ENCODE measurements around the gene CFAP52. TPM values are rescaled to one million over a fixed set of nuclear protein-coding genes. Genes with fewer than 3 reads are reported as not detected.
"Not testable (repeated sequence)": the region's sequence is repeated elsewhere in the genome, so short reads cannot be mapped to it uniquely, and the experiment has no call there.

The CFAP52 gene
- polyA plus RNA-seq, 4 donors = 2.2 to 3.5 (median 2.8) TPM

DNA sequence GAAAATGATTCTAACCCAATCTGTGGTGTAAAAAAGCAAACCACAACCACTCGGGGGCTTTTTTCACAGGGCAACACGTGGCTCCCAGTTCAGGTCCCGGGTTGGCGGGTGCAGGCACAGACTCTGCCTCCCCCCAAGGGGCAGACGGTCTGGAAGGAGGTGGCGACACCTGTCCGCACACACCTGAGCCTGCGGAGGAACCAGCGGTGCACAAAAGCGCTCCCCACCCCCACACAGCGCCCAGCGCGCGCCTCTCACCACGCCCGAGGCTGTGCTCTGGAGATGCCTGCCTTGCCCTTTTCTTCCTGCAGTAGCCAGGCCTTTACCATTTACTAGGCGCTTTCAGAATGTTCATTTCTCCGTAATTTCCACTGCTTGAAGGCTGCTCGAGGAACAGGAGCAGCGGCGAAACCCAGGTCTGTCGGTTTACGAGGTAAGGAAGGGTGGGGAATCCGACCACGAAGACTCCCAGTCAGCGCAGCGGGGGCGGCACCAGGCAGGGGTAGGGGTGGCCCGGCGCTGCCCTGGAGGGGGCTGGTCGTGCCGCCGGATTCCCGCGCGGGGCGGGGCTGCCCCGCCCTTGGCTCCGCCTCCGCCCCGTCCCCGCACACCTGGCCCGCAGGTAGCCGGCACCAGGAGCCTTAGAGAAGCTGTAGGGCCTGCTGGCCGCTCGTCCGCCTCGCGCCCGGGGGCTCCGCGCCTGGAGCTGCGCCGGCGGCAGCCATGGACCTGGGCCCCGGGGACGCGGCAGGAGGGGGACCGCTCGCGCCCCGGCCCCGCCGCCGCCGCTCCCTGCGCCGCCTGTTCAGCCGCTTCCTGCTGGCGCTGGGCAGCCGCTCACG, 68.7 kb downstream of the CFAP52 start, which contains the start of gene USP43:
Gene USP43 (plus strand): TSS at position 608 of the 842 bp plus-strand sequence. CDS start 116 bp downstream, at position 724.
- peak in 2 of 4 donors; percentile 28 to 39 for DNase-seq (ENCODE audit: low read depth in 4 of 4, low spot score in 3 of 4)

DNA sequence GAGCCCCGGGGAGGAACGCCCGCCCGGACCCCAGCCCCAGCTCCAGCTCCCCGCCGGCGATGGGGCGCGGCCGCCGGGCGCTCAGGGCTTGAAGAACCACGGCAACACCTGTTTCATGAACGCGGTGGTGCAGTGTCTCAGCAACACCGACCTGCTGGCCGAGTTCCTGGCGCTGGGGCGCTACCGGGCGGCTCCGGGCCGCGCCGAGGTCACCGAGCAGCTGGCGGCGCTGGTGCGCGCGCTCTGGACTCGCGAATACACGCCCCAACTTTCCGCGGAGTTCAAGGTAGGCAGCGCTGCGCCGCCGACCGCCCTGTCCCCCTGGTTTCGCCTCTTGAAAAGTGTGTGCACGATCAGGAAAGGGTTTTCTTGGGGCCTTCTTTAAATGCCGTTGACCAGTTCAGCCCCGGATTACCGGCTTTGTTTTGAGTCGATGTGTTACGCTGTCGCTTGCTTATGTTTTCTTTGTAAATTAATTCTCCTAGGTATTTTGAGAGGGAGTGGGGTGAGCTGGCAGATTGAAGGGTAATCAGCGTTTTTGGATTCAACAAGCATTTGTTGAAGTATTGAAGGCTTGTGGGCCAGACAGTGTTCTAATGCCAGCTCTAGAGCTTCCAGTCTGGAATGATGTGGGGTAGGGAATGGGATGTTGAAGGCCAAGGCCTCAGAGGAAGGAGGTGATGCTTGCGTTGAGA, 69.6 kb downstream of the CFAP52 start:
- peak in 2 of 4 donors; percentile 45 for DNase-seq (ENCODE audit: low read depth in 4 of 4, low spot score in 3 of 4)

DNA sequence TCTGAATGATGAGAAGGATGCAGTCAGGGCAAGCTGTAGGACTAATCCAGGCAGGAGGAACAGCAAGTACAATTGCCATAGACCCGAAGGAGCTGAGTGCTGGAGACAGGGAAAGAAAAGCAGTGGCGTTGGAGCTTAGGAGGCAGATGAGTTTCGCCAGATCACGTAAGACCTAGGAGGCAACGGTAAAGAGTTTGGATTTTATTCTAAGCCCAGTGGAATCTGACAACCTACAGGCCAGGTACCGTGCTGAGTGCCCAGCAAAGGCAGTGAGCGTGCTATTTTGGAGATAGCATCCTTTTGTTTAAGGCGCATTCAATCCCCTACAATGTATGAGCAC, 70.1 kb downstream of the CFAP52 start:
- DNase-seq (ENCODE audit: low read depth in 4 of 4, low spot score in 3 of 4) = no peak

DNA sequence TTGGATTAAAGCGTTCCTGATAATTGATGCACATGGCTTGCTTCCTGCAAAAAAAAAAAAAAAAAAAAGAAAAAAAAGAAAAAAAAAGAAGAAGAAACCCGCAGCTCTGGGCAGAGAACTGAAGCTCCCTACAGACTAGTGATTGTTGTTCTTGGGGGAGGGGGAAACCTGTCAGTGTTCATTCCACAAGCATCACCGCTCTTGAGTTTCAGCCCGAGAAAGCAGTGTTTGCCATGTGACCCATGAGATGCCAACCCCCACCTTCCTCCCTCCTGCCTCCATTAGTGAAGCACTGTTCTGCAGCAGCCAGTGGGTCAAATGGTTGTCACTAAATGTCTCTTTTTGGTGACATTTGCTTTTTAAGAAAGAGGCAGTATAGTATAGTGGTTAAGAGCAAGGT, 70.6 kb downstream of the CFAP52 start:
- DNase-seq (ENCODE audit: low read depth in 4 of 4, low spot score in 3 of 4) = peak in 2 of 4 donors; percentile 29 to 58

DNA sequence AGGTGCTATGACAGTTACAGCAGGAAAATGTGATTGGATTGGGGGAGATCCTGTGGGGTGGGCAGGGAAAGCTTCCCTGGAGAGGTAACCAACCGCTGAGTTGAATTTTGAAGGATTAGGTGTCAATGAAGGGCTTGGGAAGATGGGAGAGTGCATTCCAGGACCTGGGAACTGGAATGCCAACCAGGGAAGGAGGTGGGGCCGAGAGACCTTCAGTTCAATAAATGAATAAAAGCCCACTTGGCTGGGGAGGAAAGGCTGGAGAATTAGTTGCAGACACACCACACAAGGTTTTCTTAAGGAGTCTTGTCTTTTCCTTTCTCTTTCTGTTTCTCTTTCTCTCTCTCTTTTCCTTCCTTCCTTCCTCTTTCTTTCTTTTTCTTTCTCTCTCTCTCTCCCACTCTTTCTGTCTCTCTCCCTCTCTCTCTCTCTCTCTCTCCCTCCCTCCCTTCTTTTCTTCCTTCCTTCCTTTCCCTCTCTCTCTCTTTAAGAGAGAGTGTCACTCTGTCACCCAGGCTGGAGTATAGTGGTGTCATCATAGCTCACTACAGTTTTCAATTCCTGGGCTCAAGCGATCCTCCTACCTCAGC, 72.2 kb downstream of the CFAP52 start:
- no peak for DNase-seq (ENCODE audit: low read depth in 4 of 4, low spot score in 3 of 4)

DNA sequence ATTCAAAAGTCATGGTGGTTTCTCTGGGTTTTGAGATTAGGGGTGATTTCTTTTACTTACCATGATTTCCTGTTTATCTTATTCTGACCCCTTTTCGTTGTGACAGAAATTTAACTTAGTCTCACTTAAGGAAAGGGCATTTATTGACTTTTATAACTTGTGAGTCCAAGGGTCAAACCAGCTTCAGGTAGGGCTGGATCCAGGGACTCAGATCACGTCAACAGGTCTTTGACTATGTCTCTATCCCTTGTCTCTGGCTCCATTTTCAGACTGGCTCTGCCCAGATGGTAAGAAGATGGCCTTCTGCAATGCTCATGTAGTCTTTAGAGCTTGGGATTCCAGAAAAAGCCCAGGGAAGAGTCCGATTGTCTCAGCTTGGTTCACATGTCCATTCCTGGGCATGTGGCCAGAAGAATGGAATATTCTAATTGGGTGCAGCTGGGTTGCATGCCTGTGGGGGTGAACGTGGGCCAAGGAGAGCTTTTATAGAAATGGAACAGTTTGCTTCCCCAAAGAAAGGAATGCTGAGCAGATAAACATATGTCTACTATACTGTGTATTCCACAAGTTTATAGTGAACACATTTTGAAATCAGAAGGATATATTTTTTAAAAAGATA, 82.3 kb downstream of the CFAP52 start:
- no peak for DNase-seq (ENCODE audit: low read depth in 4 of 4, low spot score in 3 of 4)

DNA sequence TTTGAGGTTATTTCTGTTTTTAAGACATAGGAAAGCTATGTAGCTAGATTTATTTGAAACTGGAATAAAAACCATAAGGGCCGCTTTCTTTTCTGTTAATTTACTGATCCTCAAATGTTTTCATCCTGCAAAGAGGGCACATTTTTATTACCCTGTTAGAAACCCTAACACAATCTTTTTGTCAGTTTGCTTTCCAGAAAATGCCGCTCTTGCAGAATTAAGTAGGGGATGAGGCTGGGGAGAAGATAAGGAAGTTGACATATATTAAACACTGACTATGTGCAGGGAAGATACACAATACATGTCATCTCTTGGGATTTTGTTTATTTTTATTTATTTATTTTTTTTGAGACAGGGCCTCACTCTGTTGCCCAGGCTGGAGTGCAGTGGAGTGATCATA, 84.6 kb downstream of the CFAP52 start:
- no peak for DNase-seq (ENCODE audit: low read depth in 4 of 4, low spot score in 3 of 4)

DNA sequence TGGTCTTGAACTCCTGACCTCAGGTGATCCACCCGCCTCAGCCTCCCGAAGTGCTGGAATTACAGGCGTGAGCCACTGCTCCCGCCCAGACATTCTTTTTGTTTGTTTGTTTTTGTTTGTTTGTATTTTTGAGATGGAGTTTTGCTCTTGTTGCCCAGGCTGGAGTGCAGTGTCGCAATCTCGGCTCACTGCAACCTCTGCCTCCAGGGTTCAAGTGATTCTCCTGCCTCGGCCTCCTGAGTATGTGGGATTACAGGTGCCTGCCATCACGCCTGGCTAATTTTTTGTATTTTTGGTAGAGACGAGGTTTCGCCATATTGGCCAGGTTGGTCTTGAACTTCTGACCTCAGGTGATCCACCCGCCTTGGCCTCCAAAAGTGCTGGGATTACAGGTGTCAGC, 87.1 kb downstream of the CFAP52 start:
- DNase-seq (ENCODE audit: low read depth in 4 of 4, low spot score in 3 of 4) = not testable (repeated sequence)

DNA sequence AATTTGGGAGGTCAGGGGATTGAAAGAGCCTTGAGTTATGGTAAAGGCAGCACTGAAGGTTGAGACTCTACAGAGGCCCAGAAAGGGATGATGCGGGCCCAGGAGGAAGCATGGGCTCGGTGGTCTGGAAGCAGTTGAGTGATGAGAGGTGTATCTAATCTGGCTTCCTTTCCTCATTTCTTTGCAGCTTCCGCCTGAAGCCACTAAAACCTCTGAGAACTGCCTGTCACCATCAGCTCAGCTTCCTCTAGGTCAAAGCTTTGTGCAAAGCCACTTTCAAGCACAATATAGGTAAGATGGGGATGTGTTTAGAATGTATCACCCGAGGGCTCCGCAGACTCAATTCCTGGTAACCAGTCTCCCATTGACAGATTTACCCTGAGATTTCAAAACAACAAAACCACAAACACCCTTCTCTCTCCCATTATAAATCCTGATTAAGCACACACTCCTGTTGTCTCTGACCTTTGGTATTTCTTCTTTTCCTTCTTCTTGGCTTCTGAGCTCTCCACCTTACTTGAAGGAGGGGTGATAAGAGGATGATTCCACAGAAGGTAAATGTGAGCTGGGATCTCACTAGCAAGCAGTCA, 90.1 kb downstream of the CFAP52 start:
- no peak for DNase-seq (ENCODE audit: low read depth in 4 of 4, low spot score in 3 of 4)

DNA sequence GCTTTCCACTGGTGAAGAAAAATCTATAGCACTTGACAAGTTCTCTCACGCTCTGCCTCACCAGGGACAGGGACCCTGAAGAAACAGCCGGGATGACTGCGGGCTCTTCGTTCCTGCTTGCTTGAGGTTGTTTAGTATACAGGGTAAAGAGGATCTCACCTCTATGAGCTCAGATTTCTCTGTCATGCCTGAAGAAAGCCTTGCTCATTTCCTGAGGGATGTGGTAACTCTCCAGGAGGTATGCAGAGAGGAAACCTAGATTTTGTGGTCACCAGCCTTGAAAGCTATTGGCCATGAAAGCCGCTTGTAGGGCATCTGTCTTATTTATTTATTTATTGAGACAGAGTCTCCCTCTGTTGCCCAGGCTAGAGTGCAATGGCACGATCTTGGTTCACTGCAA, 92.1 kb downstream of the CFAP52 start:
- no peak for DNase-seq (ENCODE audit: low read depth in 4 of 4, low spot score in 3 of 4)

DNA sequence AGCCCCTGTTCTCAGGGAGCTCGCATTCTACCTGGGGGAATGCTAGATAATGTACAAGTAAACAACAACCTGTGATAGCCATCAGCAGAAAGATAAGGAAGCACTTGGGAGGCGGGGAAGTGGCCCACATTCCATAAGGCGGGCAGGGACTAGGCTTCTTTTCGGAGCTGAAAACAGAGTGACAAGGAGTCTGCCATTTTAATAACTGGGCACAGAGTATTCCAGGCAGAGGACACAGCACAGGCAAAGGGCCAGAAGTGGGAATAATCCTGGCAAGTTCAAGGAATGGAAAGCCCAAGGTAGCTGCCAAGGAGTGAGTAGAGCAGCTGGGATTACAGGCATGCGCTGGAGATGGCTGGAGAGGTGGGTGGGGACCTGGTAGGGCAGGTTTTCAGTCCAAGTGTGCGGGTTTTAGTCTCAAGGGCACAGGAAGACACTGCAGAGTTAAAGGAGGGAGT, 93.1 kb downstream of the CFAP52 start:
- DNase-seq (ENCODE audit: low read depth in 4 of 4, low spot score in 3 of 4) = no peak

DNA sequence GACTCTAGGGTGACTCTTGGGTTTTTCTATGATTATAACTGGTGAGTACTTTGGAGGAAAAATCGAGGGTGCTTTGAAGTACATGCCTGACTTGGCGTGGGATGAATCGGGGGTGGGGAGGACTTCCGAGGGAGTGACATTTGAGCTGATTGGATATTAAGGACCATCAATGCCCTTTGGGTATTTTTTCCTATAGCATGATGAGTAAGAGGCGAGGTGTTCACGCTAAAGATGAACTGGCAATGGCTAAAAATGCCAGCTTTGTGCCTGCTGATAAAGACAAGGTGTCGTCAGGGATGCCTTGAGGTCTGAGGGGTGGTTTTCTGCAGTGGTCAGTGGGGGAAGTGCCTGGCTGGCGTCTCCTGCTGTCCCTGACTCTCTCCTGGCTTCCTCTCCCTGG, 94.2 kb downstream of the CFAP52 start:
- DNase-seq (ENCODE audit: low read depth in 4 of 4, low spot score in 3 of 4) = no peak

DNA sequence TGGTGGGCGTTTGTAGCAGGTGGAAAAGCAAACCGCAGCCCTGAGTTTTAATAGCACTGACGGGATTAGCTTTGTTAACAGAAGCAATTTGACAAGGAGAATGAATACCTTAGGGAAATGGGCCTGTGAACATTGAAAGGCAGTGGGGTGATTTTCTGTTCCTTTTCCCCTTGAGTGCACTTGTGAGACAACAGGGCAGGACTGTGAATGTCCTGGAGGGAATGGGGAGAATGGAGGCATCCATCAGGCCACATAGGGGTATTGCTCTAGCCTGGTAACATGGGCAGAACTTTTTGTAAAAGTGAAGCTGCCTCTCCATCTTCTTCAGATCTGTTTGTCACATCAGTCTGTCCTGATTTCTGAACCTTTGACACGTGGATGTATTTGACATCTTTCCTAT, 95.1 kb downstream of the CFAP52 start:
- DNase-seq (ENCODE audit: low read depth in 4 of 4, low spot score in 3 of 4) = no peak

DNA sequence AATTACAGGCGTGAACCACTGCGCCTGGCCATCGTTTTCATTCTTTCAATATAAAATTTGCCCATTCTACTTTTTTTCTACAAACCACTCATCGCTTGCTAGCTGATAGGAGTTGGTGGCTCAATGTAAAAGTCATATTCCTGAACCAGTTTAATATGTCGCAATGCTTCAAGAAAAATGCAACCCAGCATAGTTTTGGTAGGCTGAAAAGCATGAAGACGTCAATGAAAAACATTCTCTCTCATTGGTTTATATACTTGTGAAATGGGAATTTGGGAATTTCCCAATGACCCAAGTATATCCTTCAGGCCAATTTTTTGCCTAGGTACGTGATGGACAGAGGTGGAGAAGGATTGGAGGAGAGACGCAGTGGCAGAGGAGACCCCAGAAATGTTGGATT, 95.8 kb downstream of the CFAP52 start:
- DNase-seq (ENCODE audit: low read depth in 4 of 4, low spot score in 3 of 4) = no peak

DNA sequence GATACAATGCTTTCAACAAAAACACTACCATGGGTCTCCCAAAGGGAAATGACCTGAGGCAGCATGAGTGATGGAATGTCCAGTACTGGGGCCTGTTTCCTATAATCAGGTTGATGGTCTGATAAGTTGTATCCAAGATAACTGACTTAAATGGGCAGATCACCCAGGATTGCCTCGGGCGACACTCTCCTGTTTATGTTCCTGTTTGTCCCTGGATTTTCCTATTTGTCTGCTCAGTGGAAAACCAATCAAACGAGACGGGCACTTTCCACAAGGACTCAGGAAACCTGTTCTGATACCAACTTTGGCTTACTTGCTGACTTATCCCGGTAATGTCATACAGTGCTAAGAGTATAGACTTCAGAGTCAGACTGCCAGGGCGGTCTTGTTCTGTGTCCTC, 96.2 kb downstream of the CFAP52 start:
- no peak for DNase-seq (ENCODE audit: low read depth in 4 of 4, low spot score in 3 of 4)

DNA sequence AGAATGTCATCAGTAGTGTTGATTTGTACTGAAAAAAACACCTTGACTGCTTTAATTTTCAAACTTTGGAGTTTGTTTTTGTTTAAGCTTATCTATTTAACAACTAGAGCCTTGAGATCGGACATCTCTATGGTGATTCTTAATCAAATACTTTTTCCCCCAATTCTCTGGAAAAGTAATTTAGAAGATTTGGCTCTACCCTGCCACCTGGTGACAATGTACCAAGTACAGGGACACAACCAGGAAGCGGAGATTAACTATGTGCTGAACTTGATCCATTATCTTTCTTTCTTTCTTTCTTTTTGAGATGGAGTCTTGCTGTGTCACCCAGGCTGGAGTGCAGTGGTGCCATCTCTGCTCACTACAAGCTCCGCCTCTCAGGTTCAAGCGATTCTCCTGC, 99.6 kb downstream of the CFAP52 start:
- DNase-seq (ENCODE audit: low read depth in 4 of 4, low spot score in 3 of 4) = peak in 2 of 4 donors; percentile 3 to 9

DNA sequence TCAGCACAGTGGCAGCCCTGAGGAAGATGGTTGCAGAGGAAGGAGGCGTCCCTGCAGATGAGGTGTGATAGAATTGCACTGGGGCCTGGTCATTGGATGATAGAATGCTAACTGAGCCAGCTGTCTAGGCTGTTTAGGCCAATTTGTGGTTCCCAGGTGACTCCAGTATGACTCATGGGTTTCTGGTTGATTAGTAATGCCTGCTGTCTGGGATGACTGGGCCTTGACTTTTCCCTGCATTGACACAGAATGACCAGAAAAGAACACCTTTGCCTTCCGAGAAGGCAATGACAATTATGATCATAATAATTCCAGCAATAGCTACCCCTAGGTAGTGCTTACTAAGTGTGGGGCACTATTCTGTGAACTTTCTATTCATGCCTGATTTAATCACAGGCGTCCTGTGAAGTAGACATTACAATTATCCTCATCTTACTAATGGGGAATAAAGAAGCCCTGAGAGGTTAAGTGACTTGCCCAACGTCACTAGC, 100.4 kb downstream of the CFAP52 start:
- DNase-seq (ENCODE audit: low read depth in 4 of 4, low spot score in 3 of 4) = no peak

DNA sequence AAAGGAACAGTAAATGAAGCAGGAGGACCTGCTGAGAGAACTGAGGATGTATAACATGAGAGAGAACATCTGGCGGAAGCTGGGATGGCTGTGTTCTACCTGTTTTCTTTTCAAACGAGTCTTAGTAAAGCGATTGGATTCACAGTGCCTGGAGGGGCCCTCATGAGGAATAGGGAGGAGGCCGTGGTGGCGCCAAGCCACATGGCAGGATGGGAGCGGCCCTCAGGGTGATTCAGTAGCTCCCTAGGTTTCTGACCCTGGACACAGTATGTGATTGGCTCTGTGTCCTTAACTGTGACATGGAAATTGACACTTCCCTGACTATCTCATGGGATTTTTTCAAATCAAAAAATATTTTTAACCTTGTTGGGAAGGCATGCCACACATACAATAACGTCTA, 101.0 kb downstream of the CFAP52 start:
- no peak for DNase-seq (ENCODE audit: low read depth in 4 of 4, low spot score in 3 of 4)

DNA sequence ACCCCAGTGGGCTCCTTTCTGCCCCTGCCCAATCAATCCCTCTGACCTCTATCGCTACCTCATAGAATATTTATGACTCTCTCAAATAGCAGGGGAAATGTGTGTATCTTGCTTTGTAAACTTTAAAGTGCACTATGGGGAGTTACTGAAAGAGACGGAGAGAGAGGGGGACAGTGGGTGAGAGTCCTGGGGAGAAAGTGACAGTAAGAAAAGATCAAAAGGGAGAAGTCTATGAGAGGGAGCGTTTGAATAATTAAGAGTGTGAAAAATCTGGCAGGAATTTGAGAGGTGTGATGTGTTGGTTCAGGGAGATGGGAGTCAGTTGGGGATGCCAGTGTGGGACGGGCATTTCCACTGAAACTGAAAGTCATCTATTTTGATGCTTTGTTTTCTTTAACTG, 101.5 kb downstream of the CFAP52 start:
- DNase-seq (ENCODE audit: low read depth in 4 of 4, low spot score in 3 of 4) = no peak

DNA sequence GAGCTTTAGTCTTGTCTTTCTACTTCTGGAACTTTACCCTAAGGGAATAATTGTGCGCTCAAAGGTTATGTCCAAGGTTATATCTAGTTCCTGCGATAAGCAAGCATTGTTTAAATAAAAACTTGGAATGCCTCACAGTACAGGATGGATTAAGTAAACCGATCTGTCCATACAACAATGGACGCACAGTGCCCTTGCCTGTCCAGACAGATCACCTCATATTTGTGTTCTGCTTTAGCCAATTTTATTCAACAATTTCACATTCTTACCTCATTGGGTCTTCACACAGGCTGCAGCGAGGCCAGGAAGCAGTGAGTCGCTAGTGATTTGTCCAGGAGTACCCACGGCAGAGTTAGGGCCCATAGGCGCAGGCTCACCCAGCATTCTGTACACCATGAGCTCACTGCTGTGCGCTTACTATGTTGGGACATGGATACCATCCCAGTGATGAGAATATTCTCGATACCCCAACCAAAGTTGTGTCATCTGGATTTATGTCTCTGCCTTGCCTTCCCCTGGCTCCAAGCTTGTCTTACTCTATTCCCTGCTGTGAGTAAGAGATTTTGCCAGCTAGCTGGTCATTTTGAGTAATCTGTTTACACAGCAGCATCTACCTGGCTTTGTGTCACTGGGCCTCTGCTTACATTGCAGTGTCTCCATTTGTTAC, 108.6 kb downstream of the CFAP52 start:
- no peak for DNase-seq (ENCODE audit: low read depth in 4 of 4, low spot score in 3 of 4)

Data from right renal pelvis (tissue), 4 donors.